ENCODE measurements around the gene TTLL11.

- no peak for TF ChIP-seq CTCF (conservative IDR thresholded peaks at IDR 0.05)
- no peak for TF ChIP-seq ZFX (IDR thresholded peaks at IDR 0.05)
Measured at GRCh38 chr9:122065923-122066629, 27.0 kb downstream of the TTLL11 start.

Data from C4-2B (cell line).